NCI-H146 (cell line): ENCODE measurements around the gene GLIS2.

Experiments used
- DNase-seq: peaks from one replicate; lab custom pipeline; 2025; lab: John Stamatoyannopoulos, UW

GLIS2 gene

GRCh38 chr16:4297480-4297879, 18.4 kb upstream of the GLIS2 start:
- no peak for DNase-seq

GRCh38 chr16:4298761-4299522, 16.9 kb upstream of the GLIS2 start:
- no peak for DNase-seq

GRCh38 chr16:4301177-4301576, 14.7 kb upstream of the GLIS2 start:
- DNase-seq, result no peak

- DNase-seq, result no peak
These were observed 13.9 kb upstream of the GLIS2 start for GRCh38 chr16:4301968-4302367.

- DNase-seq, result no peak
These were observed 11.9 kb upstream of the GLIS2 start for GRCh38 chr16:4303973-4304372.

- peak; percentile 59 for DNase-seq
These were observed 9.2 kb upstream of the GLIS2 start for GRCh38 chr16:4306470-4307214.

GRCh38 chr16:4307215-4308037, 8.4 kb upstream of the GLIS2 start:
- peak; percentile 95 for DNase-seq

GRCh38 chr16:4309102-4309832, 6.6 kb upstream of the GLIS2 start:
- no peak for DNase-seq

- DNase-seq, result peak; percentile 84
These were observed 6.0 kb upstream of the GLIS2 start for GRCh38 chr16:4309833-4310266.

GRCh38 chr16:4313563-4314531, 2.0 kb upstream of the GLIS2 start:
- DNase-seq, result peak; percentile 71

GRCh38 chr16:4314532-4315185, 1.2 kb upstream of the GLIS2 start:
- peak; percentile 63 for DNase-seq

- peak; percentile 62 for DNase-seq
These were observed 419 bp downstream of the GLIS2 start for GRCh38 chr16:4316108-4316863.

- peak; percentile 96 for DNase-seq
These were observed 1.1 kb downstream of the GLIS2 start for GRCh38 chr16:4316864-4317531.

GRCh38 chr16:4317532-4318450, 1.9 kb downstream of the GLIS2 start:
- DNase-seq, result peak; percentile 28

- no peak for DNase-seq
These were observed 2.6 kb downstream of the GLIS2 start for GRCh38 chr16:4318451-4318910.

- no peak for DNase-seq
These were observed 3.1 kb downstream of the GLIS2 start for GRCh38 chr16:4318967-4319366.
